Gastroesophageal sphincter (tissue), 3 donors: Measurements from ENCODE around the gene CNTNAP5.

ENCODE experiments used
- EP300 ChIP-seq: sonication (generic); formaldehyde crosslinking; IDR thresholded peaks from one replicate; pipeline ENCODE4 v1.6.1; 2017; ENCODE audit warnings: antibody characterized with exemption, mild to moderate bottlenecking
- POLR2A ChIP-seq, 2 donors: fragments of 450-650 bp; IDR thresholded peaks; one replicate each; pipeline ENCODE4 v1.6.1; 2017; ENCODE audit warnings: antibody characterized with exemption in 2 of 2, mild to moderate bottlenecking in 2 of 2, moderate library complexity in 1 of 2
- POLR2AphosphoS5 ChIP-seq: sonication (generic); formaldehyde crosslinking; IDR thresholded peaks from one replicate; pipeline ENCODE4 v1.6.1; 2017; ENCODE audit warnings: antibody characterized with exemption
- TF ChIP-seq, protein P1 (sequence below), 4 experiments: fragments of 200-600 bp in 2 of 4; fragments of 450-650 bp in 2 of 4; sonication (generic) in 1 of 4; IDR thresholded peaks; one replicate each; pipeline ENCODE4 v1.5.1; 2017 to 2019; ENCODE audit warnings: antibody characterized with exemption in 4 of 4, mild to moderate bottlenecking in 2 of 4, moderate library complexity in 2 of 4

DNA sequence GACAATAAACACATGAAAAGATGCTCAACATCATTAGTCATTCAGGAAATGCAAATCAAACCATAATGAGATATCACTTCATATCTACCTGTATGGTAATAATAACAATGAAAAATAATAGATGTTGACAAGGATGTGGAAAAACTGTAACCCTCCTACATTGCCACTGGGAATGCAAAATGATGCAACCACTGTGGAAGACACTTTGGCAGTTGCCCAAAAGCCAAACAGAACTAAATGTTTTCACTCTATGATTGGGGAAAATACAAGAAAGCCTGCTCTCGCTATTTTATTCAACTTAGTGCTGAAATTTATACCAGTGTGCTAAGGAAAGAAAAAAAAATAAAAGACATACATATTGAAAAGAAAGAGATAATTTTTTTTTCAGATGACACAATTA is 934.5 kb downstream of the CNTNAP5 start:
- TF ChIP-seq POLR2A (IDR thresholded peaks at IDR 0.05) (no peak), POLR2AphosphoS5 (no peak), EP300 (no peak)
- TF ChIP-seq, protein P1, sequence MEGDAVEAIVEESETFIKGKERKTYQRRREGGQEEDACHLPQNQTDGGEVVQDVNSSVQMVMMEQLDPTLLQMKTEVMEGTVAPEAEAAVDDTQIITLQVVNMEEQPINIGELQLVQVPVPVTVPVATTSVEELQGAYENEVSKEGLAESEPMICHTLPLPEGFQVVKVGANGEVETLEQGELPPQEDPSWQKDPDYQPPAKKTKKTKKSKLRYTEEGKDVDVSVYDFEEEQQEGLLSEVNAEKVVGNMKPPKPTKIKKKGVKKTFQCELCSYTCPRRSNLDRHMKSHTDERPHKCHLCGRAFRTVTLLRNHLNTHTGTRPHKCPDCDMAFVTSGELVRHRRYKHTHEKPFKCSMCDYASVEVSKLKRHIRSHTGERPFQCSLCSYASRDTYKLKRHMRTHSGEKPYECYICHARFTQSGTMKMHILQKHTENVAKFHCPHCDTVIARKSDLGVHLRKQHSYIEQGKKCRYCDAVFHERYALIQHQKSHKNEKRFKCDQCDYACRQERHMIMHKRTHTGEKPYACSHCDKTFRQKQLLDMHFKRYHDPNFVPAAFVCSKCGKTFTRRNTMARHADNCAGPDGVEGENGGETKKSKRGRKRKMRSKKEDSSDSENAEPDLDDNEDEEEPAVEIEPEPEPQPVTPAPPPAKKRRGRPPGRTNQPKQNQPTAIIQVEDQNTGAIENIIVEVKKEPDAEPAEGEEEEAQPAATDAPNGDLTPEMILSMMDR (IDR thresholded peaks at IDR 0.05), result no peak
